Lung (tissue), 12 donors: ENCODE results near the gene KRT4. TPM values are rescaled to one million over a fixed set of nuclear protein-coding genes. Genes with fewer than 3 reads are reported as not detected.

Experiments
- ATAC-seq: fragments of 200-7000 bp; cut with Tn5 transposase; one replicate; pipeline ENCODE4 v1.9.1; 2020; ENCODE audit warnings: moderate number of reproducible peaks; ENCODE audit not compliant: insufficient read depth, low FRiP score
- DNase-seq, 3 donors: peaks; one replicate each; pipeline ENCODE4 v3.0.0-alpha.2; 2013 to 2017
- H3K27ac ChIP-seq, 2 donors: one replicate each; pipeline ENCODE4 v1.5.1; 2013; ENCODE audit warnings: mild to moderate bottlenecking in 2 of 2, moderate library complexity in 2 of 2, control low read depth in 1 of 2, inconsistent platforms in 1 of 2, low read depth in 1 of 2, low read length in 1 of 2
- H3K27me3 ChIP-seq, 3 donors: one replicate each; pipeline ENCODE4 v1.5.1; 2013; ENCODE audit warnings: low read length in 2 of 3; ENCODE audit not compliant: control insufficient read depth in 3 of 3, insufficient read depth in 3 of 3
- H3K36me3 ChIP-seq, 4 donors: one replicate each; pipeline ENCODE4 v1.5.1; 2013; ENCODE audit warnings: low read length in 4 of 4, mild to moderate bottlenecking in 1 of 4, moderate library complexity in 1 of 4; ENCODE audit not compliant: control insufficient read depth in 4 of 4, insufficient read depth in 4 of 4
- H3K4me1 ChIP-seq, 5 donors: one replicate each; pipeline ENCODE4 v1.5.1; 2013; ENCODE audit warnings: low read length in 5 of 5, mild to moderate bottlenecking in 2 of 5, moderate library complexity in 1 of 5; ENCODE audit not compliant: control insufficient read depth in 5 of 5, insufficient read depth in 5 of 5
- H3K4me3 ChIP-seq: one replicate; pipeline ENCODE4 v1.5.1; 2013; ENCODE audit warnings: mild to moderate bottlenecking, control low read depth, moderate library complexity
- H3K9ac ChIP-seq, 2 donors: one replicate each; pipeline ENCODE4 v1.5.1; 2013; ENCODE audit warnings: low read length in 2 of 2, control low read depth in 1 of 2; ENCODE audit not compliant: insufficient read depth in 1 of 2
- H3K9me3 ChIP-seq, 4 donors: one replicate each; pipeline ENCODE4 v1.5.1; 2013; ENCODE audit warnings: low read length in 3 of 4, mild to moderate bottlenecking in 1 of 4, moderate library complexity in 1 of 4; ENCODE audit not compliant: control insufficient read depth in 4 of 4, insufficient read depth in 3 of 4
- CTCF ChIP-seq: IDR thresholded peaks from 2 replicates; pipeline ENCODE4 v1.5.1; 2012; ENCODE audit warnings: mild to moderate bottlenecking; ENCODE audit errors: control extremely low read depth, extremely low read depth
- WGBS, 2 donors: extraction: QIAGEN DNeasy Blood & Tissue Kit; methylation state at CpG; one replicate each; pipeline ENCODE4 v1.1.7; 2013; 5-methylcytosine and 5-hydroxymethylcytosine counted together
- polyA plus RNA-seq, 2 donors: library from polyadenylated mRNA; stranded (reverse); fragments of 200-250 nt; gene quantifications; one replicate each; pipeline ENCODE4 v1.2.1, GENCODE V29; 2013
- total RNA-seq, 2 donors: library from RNA; depleted of rRNA in 1 of 2; stranded (reverse); fragments of >200 nt in 1 of 2; gene quantifications; one replicate each; pipeline ENCODE4 v1.2.1, GENCODE V29; 2014 to 2021
- donor health status: control.
- donor health status: control.
- donor health status: Bipolar disorder and iron deficiency.
- donor health status: healthy.
- donor health status: DM: yes; HTN: yes; CAD: no.

Gene KRT4
- total and polyA plus RNA-seq, 4 donors: 1.3 to 7.7 (median 3.4) TPM

GRCh38 chr12:52818388-52818787 is 4.5 kb upstream of the KRT4 start:
- H3K9me3 ChIP-seq: no peaks in the 10 kb centered on the region
- TF ChIP-seq CTCF: no peak
- DNase-seq (peak; percentile 67 to 78 (median 70)), ATAC-seq (no peak)
- H3K9ac ChIP-seq: no peak overlapping the region
- H3K4me3 ChIP-seq: no peak overlapping the region
- H3K4me1 ChIP-seq: peaks cover 0 to 33% (median 8%) of the 10 kb centered on the region in 5 donors
- peaks cover 0 to 24% (median 3%) of the 10 kb centered on the region in 3 donors for H3K27me3 ChIP-seq
- WGBS, 2 donors: 44 to 52% methylated on average over 7 of the region's 7 CpGs
- no peak overlapping the region for H3K27ac ChIP-seq
- H3K36me3 ChIP-seq: no peaks in the 10 kb centered on the region

DNA sequence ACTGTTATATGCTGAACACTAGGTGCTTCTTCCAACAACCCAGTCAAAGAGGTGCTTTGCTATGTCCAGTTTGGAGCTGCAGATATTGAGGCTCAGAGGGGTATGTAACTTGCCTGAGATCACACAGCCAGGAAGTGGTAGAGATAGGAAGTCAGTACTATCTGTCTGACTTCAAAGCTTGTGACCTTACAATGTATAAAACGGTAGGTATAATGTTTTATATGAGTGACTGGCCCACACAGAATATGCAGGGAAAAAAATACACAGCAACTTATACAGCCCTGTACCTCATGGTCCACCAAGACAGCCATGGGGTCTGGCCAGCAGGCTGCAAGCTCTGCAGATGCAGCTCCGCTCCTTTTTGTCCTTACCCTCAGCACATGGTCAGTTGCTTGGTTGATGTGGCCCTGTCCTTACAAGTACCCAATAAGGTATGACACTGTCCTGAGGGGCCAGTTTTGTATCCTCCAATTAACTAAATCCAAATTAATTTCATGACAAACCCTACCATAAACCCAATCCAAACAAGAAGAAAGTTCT is 3.9 kb upstream of the KRT4 start:
- Histone ChIP-seq H3K4me1 (peaks cover 0 to 33% (median 8%) of the 10 kb centered on the region in 5 donors), H3K27me3 (peaks cover 0 to 21% (median 3%) of the 10 kb centered on the region in 3 donors), H3K9me3 (no peaks in the 10 kb centered on the region), H3K27ac (no peak overlapping the region), H3K36me3 (no peaks in the 10 kb centered on the region), H3K9ac (no peak overlapping the region), H3K4me3 (no peak overlapping the region)
- ATAC-seq (no peak), DNase-seq (no peak)
- TF ChIP-seq CTCF: no peak
- 76 to 85% methylated on average over 2 of the region's 2 CpGs for WGBS, 2 donors

DNA sequence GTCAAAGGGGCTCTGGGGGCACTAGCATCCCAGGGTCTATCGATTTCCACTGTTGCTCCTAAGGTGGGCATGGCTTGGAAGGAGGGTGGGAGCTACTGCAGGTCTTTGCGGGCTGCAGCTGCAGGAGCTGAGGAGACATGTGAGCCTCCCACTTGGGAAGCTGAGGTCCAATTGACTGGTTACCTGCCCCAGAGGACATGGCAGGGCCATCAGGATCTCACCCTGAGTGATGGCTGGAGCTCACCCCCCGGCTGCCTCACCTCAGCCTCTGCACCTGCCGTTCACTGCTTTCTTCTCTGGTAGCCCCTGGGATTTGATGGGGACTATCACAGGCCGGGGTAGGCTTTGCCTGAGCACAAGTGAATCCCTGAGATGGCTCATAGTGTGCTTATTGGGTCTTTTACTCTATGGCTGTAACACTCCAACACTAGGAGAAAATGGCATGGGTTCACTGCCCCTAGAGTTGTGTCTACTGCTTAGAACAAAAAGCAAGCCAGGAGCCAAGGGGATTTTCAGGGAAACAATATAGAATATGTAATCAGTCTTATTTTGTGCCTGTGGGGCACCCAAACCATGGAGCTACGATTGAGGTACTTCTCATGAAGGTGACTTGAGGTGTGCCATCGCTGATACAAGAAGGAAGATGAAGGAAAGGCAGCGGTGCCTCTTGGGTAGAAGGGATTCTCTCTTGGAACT is 3.2 kb upstream of the KRT4 start:
- ATAC-seq (no peak), DNase-seq (no peak)
- Histone ChIP-seq H3K36me3 (no peaks in the 10 kb centered on the region), H3K27me3 (peaks cover 0 to 27% (median 3%) of the 10 kb centered on the region in 3 donors), H3K27ac (no peak overlapping the region), H3K4me3 (no peak overlapping the region), H3K4me1 (peaks cover 0 to 33% (median 5%) of the 10 kb centered on the region in 5 donors), H3K9me3 (no peaks in the 10 kb centered on the region), H3K9ac (no peak overlapping the region)
- TF ChIP-seq CTCF: no peak
- whole genome bisulfite sequencing, 2 donors: 88 to 92% methylated on average over 8 of the region's 8 CpGs
